Stimulated activated naive CD8-positive, alpha-beta T cell treated with anti-CD3 and anti-CD28 coated beads, Interleukin-15, Interleukin-2, amounts not matched to agents 100 ng/mL and 50 ng/mL, for 24 hours (primary cell): ENCODE measurements around the gene NFATC2IP.
"Not testable (repeated sequence)": the region's sequence is repeated elsewhere in the genome, so short reads cannot be mapped to it uniquely, and the experiment has no call there.

Experiments
- H3K27ac Mint-ChIP-seq: one replicate; pipeline ENCODE4 v1.8.0; 2021; ENCODE audit warnings: mild to moderate bottlenecking, mixed read lengths
- H3K27me3 Mint-ChIP-seq: one replicate; pipeline ENCODE4 v1.8.0; 2021; ENCODE audit warnings: mixed read lengths
- H3K36me3 Mint-ChIP-seq: one replicate; pipeline ENCODE4 v1.8.0; 2021; ENCODE audit warnings: low read depth, mixed read lengths
- H3K4me1 Mint-ChIP-seq: one replicate; pipeline ENCODE4 v1.8.0; 2021; ENCODE audit warnings: low read depth, mixed read lengths
- H3K4me3 Mint-ChIP-seq: one replicate; pipeline ENCODE4 v1.8.0; 2021; ENCODE audit warnings: mild to moderate bottlenecking, mixed read lengths
- H3K9me3 Mint-ChIP-seq: one replicate; pipeline ENCODE4 v1.8.0; 2021; ENCODE audit warnings: mixed read lengths

NFATC2IP gene

GRCh38 chr16:28987170-28987853, 36.6 kb downstream of the NFATC2IP start:
- peaks cover 68% of the 10 kb centered on the region for H3K36me3 Mint-ChIP-seq
- H3K4me1 Mint-ChIP-seq, result peaks cover 67% of the 10 kb centered on the region
- peak overlapping the region; percentile 96 for H3K27ac Mint-ChIP-seq
- H3K9me3 Mint-ChIP-seq, result peaks cover 4% of the 10 kb centered on the region
- peak overlapping the region; percentile 90 for H3K4me3 Mint-ChIP-seq
- no peaks in the 10 kb centered on the region for H3K27me3 Mint-ChIP-seq

- Mint-ChIP-seq H3K9me3 (peaks cover 4% of the 10 kb centered on the region), H3K4me1 (peaks cover 59% of the 10 kb centered on the region), H3K4me3 (peak overlapping the region; percentile 90), H3K27ac (peak overlapping the region; percentile 95), H3K27me3 (no peaks in the 10 kb centered on the region), H3K36me3 (peaks cover 55% of the 10 kb centered on the region)
Measured at GRCh38 chr16:28989363-28989762, 38.6 kb downstream of the NFATC2IP start.

- Mint-ChIP-seq H3K27ac (peak overlapping the region; percentile 95), H3K4me3 (peak overlapping the region; percentile 90), H3K27me3 (no peaks in the 10 kb centered on the region), H3K36me3 (peaks cover 52% of the 10 kb centered on the region), H3K9me3 (peaks cover 4% of the 10 kb centered on the region), H3K4me1 (peaks cover 54% of the 10 kb centered on the region)
Measured at GRCh38 chr16:28990375-28991040, 39.8 kb downstream of the NFATC2IP start.

GRCh38 chr16:28991687-28992086, 41.0 kb downstream of the NFATC2IP start:
- H3K27me3 Mint-ChIP-seq, result no peaks in the 10 kb centered on the region
- peaks cover 4% of the 10 kb centered on the region for H3K9me3 Mint-ChIP-seq
- no peak overlapping the region for H3K27ac Mint-ChIP-seq
- peaks cover 40% of the 10 kb centered on the region for H3K36me3 Mint-ChIP-seq
- H3K4me1 Mint-ChIP-seq, result peaks cover 53% of the 10 kb centered on the region
- H3K4me3 Mint-ChIP-seq, result no peak overlapping the region

- Mint-ChIP-seq H3K27me3 (no peaks in the 10 kb centered on the region), H3K27ac (no peak overlapping the region), H3K4me3 (no peak overlapping the region), H3K9me3 (no peaks in the 10 kb centered on the region), H3K36me3 (peaks cover 34% of the 10 kb centered on the region), H3K4me1 (peaks cover 47% of the 10 kb centered on the region)
Measured at GRCh38 chr16:28992496-28992895, 41.8 kb downstream of the NFATC2IP start.

- H3K27ac Mint-ChIP-seq, result no peak overlapping the region
- no peaks in the 10 kb centered on the region for H3K9me3 Mint-ChIP-seq
- no peak overlapping the region for H3K4me3 Mint-ChIP-seq
- peaks cover 8% of the 10 kb centered on the region for H3K4me1 Mint-ChIP-seq
- H3K27me3 Mint-ChIP-seq, result no peaks in the 10 kb centered on the region
- H3K36me3 Mint-ChIP-seq, result no peaks in the 10 kb centered on the region
Measured at GRCh38 chr16:28998837-28999236, 48.1 kb downstream of the NFATC2IP start.

- H3K4me1 Mint-ChIP-seq, result peaks cover 11% of the 10 kb centered on the region
- no peak overlapping the region for H3K27ac Mint-ChIP-seq
- H3K36me3 Mint-ChIP-seq, result no peaks in the 10 kb centered on the region
- H3K4me3 Mint-ChIP-seq, result no peak overlapping the region
- H3K9me3 Mint-ChIP-seq, result no peaks in the 10 kb centered on the region
- H3K27me3 Mint-ChIP-seq, result no peaks in the 10 kb centered on the region
Measured at GRCh38 chr16:28999577-28999976, 48.8 kb downstream of the NFATC2IP start.

GRCh38 chr16:29000019-29000418, 49.3 kb downstream of the NFATC2IP start:
- no peaks in the 10 kb centered on the region for H3K27me3 Mint-ChIP-seq
- peaks cover 15% of the 10 kb centered on the region for H3K4me1 Mint-ChIP-seq
- H3K27ac Mint-ChIP-seq, result no peak overlapping the region
- no peaks in the 10 kb centered on the region for H3K9me3 Mint-ChIP-seq
- H3K4me3 Mint-ChIP-seq, result no peak overlapping the region
- no peaks in the 10 kb centered on the region for H3K36me3 Mint-ChIP-seq

- H3K9me3 Mint-ChIP-seq, H3K27me3 Mint-ChIP-seq, H3K27ac Mint-ChIP-seq, H3K36me3 Mint-ChIP-seq, H3K4me3 Mint-ChIP-seq: not testable (repeated sequence)
- peaks cover 38% of the 10 kb centered on the region for H3K4me1 Mint-ChIP-seq
Measured at GRCh38 chr16:29004496-29005139, 53.9 kb downstream of the NFATC2IP start.

GRCh38 chr16:29007730-29008593, 57.2 kb downstream of the NFATC2IP start:
- Mint-ChIP-seq H3K4me1 (peaks cover 65% of the 10 kb centered on the region), H3K27me3 (no peaks in the 10 kb centered on the region), H3K36me3 (no peaks in the 10 kb centered on the region), H3K4me3 (peak overlapping the region; percentile 45), H3K27ac (peak overlapping the region; percentile 85), H3K9me3 (no peaks in the 10 kb centered on the region)

- no peaks in the 10 kb centered on the region for H3K27me3 Mint-ChIP-seq
- peaks cover 77% of the 10 kb centered on the region for H3K4me1 Mint-ChIP-seq
- H3K27ac Mint-ChIP-seq, result peak overlapping the region; percentile 98
- no peaks in the 10 kb centered on the region for H3K9me3 Mint-ChIP-seq
- H3K36me3 Mint-ChIP-seq, result no peaks in the 10 kb centered on the region
- peak overlapping the region; percentile 74 for H3K4me3 Mint-ChIP-seq
Measured at GRCh38 chr16:29009050-29009837, 58.5 kb downstream of the NFATC2IP start.

- Mint-ChIP-seq H3K36me3 (no peaks in the 10 kb centered on the region), H3K9me3 (no peaks in the 10 kb centered on the region), H3K27me3 (no peaks in the 10 kb centered on the region), H3K4me1 (peaks cover 76% of the 10 kb centered on the region), H3K27ac (peak overlapping the region; percentile 98), H3K4me3 (no peak overlapping the region)
Measured at GRCh38 chr16:29009838-29010166, 59.1 kb downstream of the NFATC2IP start.

- Mint-ChIP-seq H3K27ac (no peak overlapping the region), H3K4me3 (no peak overlapping the region), H3K27me3 (no peaks in the 10 kb centered on the region), H3K4me1 (peaks cover 73% of the 10 kb centered on the region), H3K9me3 (no peaks in the 10 kb centered on the region), H3K36me3 (no peaks in the 10 kb centered on the region)
Measured at GRCh38 chr16:29011112-29011511, 60.4 kb downstream of the NFATC2IP start.

- Mint-ChIP-seq H3K36me3 (no peaks in the 10 kb centered on the region), H3K27me3 (no peaks in the 10 kb centered on the region), H3K4me1 (peaks cover 67% of the 10 kb centered on the region), H3K4me3 (no peak overlapping the region), H3K27ac (peak overlapping the region; percentile 90), H3K9me3 (no peaks in the 10 kb centered on the region)
Measured at GRCh38 chr16:29011851-29012250, 61.1 kb downstream of the NFATC2IP start.
